Measurements from ENCODE around the gene PCSK5. TPM values are rescaled to one million over a fixed set of nuclear protein-coding genes. Genes with fewer than 3 reads are reported as not detected.

The PCSK5 gene
- total RNA-seq, 1 donor from 2014 or later = 18.3 TPM

- no peak for DNase-seq (ENCODE audit: extremely low spot score, unreplicated experiment)
- H3K36me3 Mint-ChIP-seq (ENCODE audit: unreplicated experiment) = peaks cover 27% of the 10 kb centered on the region
- H3K4me1 Mint-ChIP-seq (ENCODE audit: unreplicated experiment) = no peaks in the 10 kb centered on the region
- TF ChIP-seq, protein P1, sequence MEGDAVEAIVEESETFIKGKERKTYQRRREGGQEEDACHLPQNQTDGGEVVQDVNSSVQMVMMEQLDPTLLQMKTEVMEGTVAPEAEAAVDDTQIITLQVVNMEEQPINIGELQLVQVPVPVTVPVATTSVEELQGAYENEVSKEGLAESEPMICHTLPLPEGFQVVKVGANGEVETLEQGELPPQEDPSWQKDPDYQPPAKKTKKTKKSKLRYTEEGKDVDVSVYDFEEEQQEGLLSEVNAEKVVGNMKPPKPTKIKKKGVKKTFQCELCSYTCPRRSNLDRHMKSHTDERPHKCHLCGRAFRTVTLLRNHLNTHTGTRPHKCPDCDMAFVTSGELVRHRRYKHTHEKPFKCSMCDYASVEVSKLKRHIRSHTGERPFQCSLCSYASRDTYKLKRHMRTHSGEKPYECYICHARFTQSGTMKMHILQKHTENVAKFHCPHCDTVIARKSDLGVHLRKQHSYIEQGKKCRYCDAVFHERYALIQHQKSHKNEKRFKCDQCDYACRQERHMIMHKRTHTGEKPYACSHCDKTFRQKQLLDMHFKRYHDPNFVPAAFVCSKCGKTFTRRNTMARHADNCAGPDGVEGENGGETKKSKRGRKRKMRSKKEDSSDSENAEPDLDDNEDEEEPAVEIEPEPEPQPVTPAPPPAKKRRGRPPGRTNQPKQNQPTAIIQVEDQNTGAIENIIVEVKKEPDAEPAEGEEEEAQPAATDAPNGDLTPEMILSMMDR (IDR thresholded peaks at IDR 0.05) = no peak
- no peak overlapping the region for H3K4me3 Mint-ChIP-seq (ENCODE audit: unreplicated experiment)
- no peaks in the 10 kb centered on the region for H3K9me3 Mint-ChIP-seq (ENCODE audit: unreplicated experiment)
- no peaks in the 10 kb centered on the region for H3K27me3 Mint-ChIP-seq (ENCODE audit: unreplicated experiment)
- H3K27ac Mint-ChIP-seq (ENCODE audit: unreplicated experiment) = no peak overlapping the region
Measured at GRCh38 chr9:76191493-76191892, 301.0 kb downstream of the PCSK5 start.

DNA sequence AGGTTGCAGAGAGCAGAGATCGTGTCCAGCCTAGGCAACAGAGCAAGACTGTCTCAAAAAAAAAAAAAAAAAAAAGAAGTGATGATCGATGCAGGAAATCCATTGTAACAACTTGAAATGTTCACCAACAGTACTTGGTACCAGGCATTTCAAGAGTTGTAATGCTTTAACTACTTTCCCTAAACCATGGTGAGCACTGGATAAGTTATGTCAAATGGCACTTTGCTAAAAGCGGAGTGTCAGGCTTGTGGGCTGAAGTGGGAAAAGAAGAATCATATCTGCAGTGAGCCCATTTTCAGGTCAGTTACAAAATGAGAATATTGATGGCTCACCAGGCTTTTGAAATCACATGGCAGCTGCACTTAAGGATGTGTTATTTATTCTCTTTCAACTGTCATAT is 301.5 kb downstream of the PCSK5 start:
- H3K4me3 Mint-ChIP-seq (ENCODE audit: unreplicated experiment) = no peak overlapping the region
- H3K4me1 Mint-ChIP-seq (ENCODE audit: unreplicated experiment) = no peaks in the 10 kb centered on the region
- no peaks in the 10 kb centered on the region for H3K9me3 Mint-ChIP-seq (ENCODE audit: unreplicated experiment)
- peaks cover 24% of the 10 kb centered on the region for H3K36me3 Mint-ChIP-seq (ENCODE audit: unreplicated experiment)
- TF ChIP-seq, protein P1 (IDR thresholded peaks at IDR 0.05) = no peak
- no peak overlapping the region for H3K27ac Mint-ChIP-seq (ENCODE audit: unreplicated experiment)
- no peaks in the 10 kb centered on the region for H3K27me3 Mint-ChIP-seq (ENCODE audit: unreplicated experiment)
- no peak for DNase-seq (ENCODE audit: extremely low spot score, unreplicated experiment)

DNA sequence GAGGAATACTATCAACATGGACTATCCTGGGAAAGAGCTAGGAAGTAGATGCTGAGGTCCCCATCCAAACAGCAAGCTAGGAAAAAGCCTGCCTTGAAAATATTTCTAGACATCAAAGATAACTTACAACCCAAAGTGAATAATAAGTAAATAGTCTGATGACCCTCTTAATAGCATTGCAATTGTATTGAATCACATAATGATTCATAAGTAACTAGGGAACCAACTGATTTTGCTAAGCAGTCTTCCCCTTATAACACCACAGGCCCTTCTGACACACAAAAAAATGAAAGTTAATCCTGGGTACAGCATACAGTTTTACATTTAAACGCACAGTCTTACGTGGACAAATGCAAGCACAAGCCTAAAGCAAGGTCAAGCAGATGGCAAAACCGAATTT is 304.4 kb downstream of the PCSK5 start:
- H3K4me1 Mint-ChIP-seq (ENCODE audit: unreplicated experiment) = no peaks in the 10 kb centered on the region
- H3K27me3 Mint-ChIP-seq (ENCODE audit: unreplicated experiment) = no peaks in the 10 kb centered on the region
- TF ChIP-seq, protein P1 (IDR thresholded peaks at IDR 0.05) = no peak
- H3K27ac Mint-ChIP-seq (ENCODE audit: unreplicated experiment) = no peak overlapping the region
- no peak overlapping the region for H3K4me3 Mint-ChIP-seq (ENCODE audit: unreplicated experiment)
- H3K9me3 Mint-ChIP-seq (ENCODE audit: unreplicated experiment) = no peaks in the 10 kb centered on the region
- peaks cover 16% of the 10 kb centered on the region for H3K36me3 Mint-ChIP-seq (ENCODE audit: unreplicated experiment)
- no peak for DNase-seq (ENCODE audit: extremely low spot score, unreplicated experiment)

- Mint-ChIP-seq H3K4me1 (ENCODE audit: unreplicated experiment) (peaks cover 11% of the 10 kb centered on the region), H3K27me3 (ENCODE audit: unreplicated experiment) (no peaks in the 10 kb centered on the region), H3K27ac (ENCODE audit: unreplicated experiment) (no peak overlapping the region), H3K4me3 (ENCODE audit: unreplicated experiment) (no peak overlapping the region), H3K9me3 (ENCODE audit: unreplicated experiment) (no peaks in the 10 kb centered on the region), H3K36me3 (ENCODE audit: unreplicated experiment) (peaks cover under 1% of the 10 kb centered on the region)
- TF ChIP-seq, protein P1 (IDR thresholded peaks at IDR 0.05) = no peak
- DNase-seq (ENCODE audit: extremely low spot score, unreplicated experiment) = no peak
Measured at GRCh38 chr9:76198336-76198735, 307.9 kb downstream of the PCSK5 start.

DNA sequence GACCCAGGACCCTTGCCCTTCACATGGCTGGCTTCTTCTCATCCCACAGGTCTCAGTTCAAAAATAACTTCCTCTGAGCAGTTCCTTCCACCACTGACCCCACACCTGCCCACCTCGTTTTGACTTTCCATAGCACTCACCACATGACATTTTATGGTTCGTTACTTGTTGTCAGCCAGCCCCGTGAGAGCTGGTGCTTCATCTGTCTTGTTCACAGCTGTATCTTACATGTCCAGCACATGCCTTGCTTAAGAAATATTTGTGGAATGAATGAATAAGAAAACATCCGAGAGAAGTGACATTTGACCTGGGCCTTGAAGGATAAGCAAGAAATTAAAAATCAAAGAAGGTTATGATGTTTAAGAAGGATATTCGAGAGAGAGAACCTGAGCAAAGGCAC is 309.8 kb downstream of the PCSK5 start:
- Mint-ChIP-seq H3K27me3 (ENCODE audit: unreplicated experiment) (peaks cover 2% of the 10 kb centered on the region), H3K27ac (ENCODE audit: unreplicated experiment) (no peak overlapping the region), H3K36me3 (ENCODE audit: unreplicated experiment) (no peaks in the 10 kb centered on the region), H3K9me3 (ENCODE audit: unreplicated experiment) (no peaks in the 10 kb centered on the region), H3K4me3 (ENCODE audit: unreplicated experiment) (no peak overlapping the region), H3K4me1 (ENCODE audit: unreplicated experiment) (peaks cover 11% of the 10 kb centered on the region)
- TF ChIP-seq, protein P1 (IDR thresholded peaks at IDR 0.05) = no peak
- no peak for DNase-seq (ENCODE audit: extremely low spot score, unreplicated experiment)
